ENCODE results near the gene KRT16. TPM values are rescaled to one million over a fixed set of nuclear protein-coding genes. Genes with fewer than 3 reads are reported as not detected.
"Not testable (repeated sequence)": the region's sequence is repeated elsewhere in the genome, so short reads cannot be mapped to it uniquely, and the experiment has no call there.

The KRT16 gene
- polyA plus RNA-seq, 3 donors = not detected

DNA sequence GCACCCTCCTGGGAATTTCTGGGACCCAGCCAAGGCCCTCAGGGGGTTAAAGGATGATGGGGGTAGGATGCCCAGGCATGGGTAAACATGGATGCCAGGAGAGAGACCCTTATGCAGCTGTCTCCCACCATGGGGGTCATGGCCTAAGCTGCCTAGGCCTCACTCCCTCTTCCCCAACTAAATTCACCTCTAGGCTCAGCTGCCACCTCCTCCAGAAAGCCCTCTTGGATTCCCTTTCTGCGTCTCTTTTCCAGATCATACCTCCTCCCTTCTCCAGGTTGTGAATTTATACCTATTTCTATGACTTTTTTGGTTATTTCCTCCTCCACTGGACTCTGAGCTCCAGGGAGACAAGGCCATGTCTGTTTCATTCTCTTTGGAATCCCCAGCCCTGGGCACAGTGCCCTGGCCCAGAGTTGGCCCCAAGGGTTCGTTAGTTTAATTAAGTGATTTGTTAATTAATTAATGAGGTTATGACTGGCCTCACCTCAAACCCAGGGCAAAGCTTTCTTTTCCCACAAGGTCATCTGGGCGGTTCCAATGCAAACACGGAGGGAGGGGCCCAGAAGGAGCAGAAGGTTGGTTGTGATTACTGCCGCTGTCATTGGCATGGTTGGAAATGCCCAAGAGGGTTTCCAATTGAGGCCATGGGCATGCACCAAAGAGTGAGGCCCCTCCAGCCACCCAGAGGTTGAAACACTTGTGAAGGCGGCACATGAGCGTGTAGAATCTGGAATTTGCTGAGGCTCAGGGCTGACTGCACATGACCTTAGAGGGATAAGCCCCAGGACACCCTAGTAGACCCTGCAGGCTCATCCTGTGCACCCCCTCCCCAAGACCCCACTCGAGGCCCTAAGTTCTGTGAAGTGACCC lies 18.7 kb upstream of the KRT16 start:
- DNase-seq (ENCODE audit: extremely low read depth in 1 of 11, low read depth in 9 of 11, low spot score in 4 of 11) = no peak

GRCh38 chr17:41629826-41630670 lies 17.5 kb upstream of the KRT16 start:
- no peak for DNase-seq (ENCODE audit: extremely low read depth in 1 of 11, low read depth in 9 of 11, low spot score in 4 of 11)

- no peak for DNase-seq (ENCODE audit: extremely low read depth in 1 of 11, low read depth in 9 of 11, low spot score in 4 of 11)
These were observed 16.7 kb upstream of the KRT16 start for GRCh38 chr17:41629316-41629715.

- not testable (repeated sequence) for DNase-seq (ENCODE audit: extremely low read depth in 1 of 11, low read depth in 9 of 11, low spot score in 4 of 11)
These were observed 16.2 kb upstream of the KRT16 start for GRCh38 chr17:41628621-41629255.

GRCh38 chr17:41628073-41628370 lies 15.5 kb upstream of the KRT16 start:
- not testable (repeated sequence) for DNase-seq (ENCODE audit: extremely low read depth in 1 of 11, low read depth in 9 of 11, low spot score in 4 of 11)

DNA sequence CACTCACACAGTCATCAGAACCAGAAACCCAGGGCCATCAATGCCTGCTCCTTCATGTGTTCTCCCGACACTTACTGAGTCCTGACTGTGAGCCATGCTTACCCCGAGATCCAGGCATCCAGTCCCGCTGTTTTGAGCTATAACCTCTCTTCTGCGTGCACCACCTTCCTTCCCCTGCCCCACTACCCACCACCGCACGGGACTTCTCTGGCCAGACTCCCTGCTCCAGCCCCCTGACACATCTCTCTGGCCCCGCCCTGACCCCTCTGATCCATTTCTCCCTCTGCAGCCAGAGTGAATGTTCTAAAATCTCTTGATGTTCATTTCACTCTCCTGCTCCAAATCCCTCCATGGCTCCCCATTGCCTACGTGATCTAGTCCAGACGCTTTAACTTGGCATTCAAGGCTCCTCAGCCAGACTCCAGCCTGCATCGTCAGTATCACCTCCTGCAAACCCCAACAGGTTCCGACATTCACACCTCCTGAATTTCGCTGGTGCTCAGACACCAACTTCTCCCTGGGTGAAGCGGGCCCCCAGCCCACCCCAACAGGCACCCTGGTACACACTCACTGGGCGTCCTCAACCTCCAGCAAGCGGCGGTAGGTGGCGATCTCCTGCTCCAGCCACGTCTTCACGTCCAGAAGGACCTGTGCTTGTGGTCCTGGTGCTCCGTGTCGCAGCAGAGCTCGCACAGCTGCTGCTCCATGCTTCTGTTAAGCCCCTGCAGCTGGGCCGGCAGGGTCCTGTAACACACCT lies 14.9 kb upstream of the KRT16 start:
- DNase-seq (ENCODE audit: extremely low read depth in 1 of 11, low read depth in 9 of 11, low spot score in 4 of 11) = no peak

DNA sequence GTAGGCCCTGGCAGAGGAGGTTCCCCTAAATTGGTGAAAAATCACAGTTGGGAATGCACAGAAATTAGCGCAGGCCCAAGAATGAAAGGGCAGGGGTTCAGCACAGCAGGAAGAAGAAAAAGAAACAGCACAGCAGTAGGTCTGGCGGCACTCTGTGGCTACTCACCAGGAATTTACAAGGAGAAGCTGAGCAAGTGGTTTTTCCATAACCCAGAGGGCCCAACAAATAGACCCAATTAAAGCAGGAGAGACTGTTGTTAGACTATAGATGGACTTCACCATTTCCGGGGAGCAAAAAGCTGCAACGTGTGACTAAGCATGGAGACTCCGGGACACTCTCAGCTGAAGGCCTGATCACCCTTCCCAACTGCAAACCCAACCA lies 14.3 kb upstream of the KRT16 start:
- DNase-seq (ENCODE audit: extremely low read depth in 1 of 11, low read depth in 9 of 11, low spot score in 4 of 11) = not testable (repeated sequence)

DNA sequence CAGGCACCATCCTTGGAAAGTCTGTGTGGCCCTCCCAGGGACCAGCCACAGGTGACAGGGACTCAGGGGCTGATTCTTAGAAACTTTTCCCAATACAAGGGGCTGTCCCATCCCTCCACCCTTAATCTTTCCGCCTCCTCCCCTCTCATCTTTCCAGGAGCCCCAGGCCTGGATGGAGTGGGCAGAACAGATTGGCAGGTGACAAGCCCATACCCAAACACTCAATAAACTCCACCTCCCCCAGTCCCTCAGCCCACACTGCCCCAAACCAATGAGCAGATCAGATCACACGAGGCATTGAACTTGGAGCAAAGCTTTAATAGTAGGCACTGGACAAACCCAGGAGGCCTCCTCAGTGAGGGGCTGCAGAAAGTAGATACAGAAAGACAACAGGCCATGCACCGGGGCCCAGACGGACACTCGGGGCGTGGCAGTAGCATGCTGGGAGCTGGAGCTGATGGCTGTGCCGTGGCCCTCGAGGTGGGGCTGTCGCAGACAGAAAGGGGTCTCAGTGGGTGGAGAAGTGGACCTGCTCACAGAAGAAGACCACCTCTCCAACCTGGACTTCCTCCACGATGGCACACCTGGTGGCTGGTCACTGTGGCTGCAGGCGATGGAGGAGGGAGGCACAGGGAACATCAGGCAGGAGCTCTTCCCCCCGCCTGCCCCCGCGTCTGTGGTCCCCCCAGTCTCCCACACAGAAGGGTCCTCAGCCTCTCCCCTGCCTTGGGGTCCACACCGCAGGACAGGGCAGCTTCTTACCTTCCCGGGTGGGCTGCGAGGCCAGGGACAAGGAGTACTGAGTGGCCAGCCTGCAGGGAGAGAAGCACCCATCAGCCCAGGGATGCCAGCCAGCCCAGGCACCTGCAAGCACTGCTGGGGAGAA lies 13.7 kb upstream of the KRT16 start:
- DNase-seq (ENCODE audit: extremely low read depth in 1 of 11, low read depth in 9 of 11, low spot score in 4 of 11) = not testable (repeated sequence)

GRCh38 chr17:41625602-41626001 lies 13.0 kb upstream of the KRT16 start:
- DNase-seq (ENCODE audit: extremely low read depth in 1 of 11, low read depth in 9 of 11, low spot score in 4 of 11) = no peak

DNA sequence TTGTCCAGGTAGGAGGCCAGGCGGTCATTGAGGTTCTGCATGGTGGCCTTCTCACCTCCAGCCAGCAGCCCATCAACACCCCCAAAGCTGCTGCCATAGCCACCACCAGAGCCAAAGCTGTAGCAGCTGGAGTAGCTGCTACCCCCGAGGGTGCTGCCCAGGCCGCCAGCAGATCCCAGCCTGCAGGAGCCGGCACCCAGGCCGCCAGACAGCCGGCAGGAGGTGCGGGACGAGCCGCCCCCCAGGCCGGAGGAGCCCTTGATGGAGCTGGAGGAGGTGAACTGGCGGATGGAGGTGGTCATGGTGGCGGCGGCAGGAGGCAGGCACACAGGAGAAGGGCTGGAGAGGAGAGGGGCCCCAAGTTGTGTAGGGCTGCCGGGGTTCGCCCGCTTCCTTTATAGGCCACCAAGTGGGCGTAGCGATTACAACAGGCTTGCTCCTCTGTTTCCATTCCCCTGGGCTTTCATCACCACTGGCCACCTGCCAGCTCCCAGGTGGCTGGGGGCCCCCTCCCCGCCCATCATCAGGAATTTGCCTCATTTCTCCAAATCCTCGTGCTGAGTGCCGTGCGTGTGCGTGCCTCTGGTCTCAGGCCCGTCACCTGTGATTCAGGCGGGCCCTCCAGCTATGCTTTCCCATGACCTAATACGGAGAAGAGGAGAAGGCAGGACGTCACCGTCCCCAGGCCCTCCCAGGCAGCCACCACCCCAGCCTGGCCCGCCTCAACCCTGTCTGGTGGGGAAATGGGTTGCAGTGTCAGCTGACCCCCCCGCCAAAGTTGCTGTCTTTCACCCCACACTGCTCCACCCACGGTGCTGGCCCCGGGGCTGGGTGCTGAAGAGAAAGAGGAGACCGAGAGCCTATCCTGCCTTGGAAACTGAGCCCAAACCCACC lies 11.9 kb upstream of the KRT16 start, which contains the start of gene KRT17:
TSS of gene KRT17 (minus strand) at position 368 of the 894 bp plus-strand sequence. CDS start at position 302, 66 bp downstream.
- DNase-seq (ENCODE audit: extremely low read depth in 1 of 11, low read depth in 9 of 11, low spot score in 4 of 11) = peak in 1 of 11 donors; percentile 10

- not testable (repeated sequence) for DNase-seq (ENCODE audit: extremely low read depth in 1 of 11, low read depth in 9 of 11, low spot score in 4 of 11)
These were observed 10.8 kb upstream of the KRT16 start for GRCh38 chr17:41623184-41623861.

DNA sequence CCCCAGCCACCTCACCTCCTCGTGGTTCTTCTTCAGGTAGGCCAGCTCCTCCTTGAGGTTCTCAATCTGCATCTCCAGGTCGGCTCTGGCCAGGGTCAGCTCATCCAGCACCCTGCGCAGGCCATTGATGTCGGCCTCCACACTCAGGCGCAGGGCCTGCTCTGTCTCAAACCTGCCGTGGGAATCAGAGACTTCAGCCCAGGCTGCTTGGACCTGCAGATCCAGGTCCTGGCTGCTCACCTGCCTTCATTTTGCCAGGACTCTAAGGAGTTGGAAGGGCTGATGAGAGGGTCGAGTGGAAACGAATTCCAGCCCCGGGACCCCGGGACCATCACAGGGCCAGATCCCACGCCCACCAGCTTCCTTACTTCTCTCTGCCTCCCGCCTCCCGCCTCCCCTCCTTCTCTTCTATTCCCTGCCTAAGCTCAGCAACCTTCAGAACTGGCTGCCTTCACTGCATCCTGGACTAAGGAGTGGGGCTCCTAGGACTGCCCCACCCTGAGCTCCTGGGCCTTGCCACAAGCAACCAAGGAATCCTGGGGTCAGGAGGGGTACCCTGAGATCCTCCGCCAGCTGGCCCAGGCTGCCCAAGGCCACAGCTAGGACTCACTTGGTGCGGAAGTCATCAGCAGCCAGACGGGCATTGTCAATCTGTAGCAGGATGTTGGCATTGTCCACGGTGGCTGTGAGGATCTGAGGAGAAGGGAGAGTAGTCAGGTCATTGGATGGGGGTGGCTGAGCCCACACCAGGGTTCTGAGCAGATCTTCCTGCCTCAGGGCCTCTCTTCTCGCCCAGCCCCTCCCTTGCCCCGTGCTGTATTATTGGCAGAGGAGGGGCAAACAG lies 10.0 kb upstream of the KRT16 start:
- DNase-seq (ENCODE audit: extremely low read depth in 1 of 11, low read depth in 9 of 11, low spot score in 4 of 11) = not testable (repeated sequence)

DNA sequence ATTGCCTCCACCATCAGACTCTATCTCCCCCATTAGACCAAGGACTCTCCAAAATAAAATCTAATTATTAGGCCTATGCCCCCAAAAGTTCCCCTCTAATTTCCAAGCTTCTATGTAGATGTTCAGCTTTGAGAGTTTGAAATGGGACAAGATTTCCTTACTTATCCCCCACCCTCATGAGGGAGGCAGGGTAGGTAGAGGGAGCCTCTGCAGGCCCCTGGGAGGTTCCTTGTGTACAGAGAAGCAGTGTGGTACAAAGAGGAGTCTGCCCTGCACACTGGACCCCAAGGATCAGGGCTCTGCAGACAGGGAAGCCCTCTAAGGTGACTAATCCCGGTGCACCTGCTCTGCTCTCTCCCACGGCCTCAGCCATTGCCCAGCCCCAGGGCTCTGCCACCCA lies 9.3 kb upstream of the KRT16 start:
- no peak for DNase-seq (ENCODE audit: extremely low read depth in 1 of 11, low read depth in 9 of 11, low spot score in 4 of 11)

DNA sequence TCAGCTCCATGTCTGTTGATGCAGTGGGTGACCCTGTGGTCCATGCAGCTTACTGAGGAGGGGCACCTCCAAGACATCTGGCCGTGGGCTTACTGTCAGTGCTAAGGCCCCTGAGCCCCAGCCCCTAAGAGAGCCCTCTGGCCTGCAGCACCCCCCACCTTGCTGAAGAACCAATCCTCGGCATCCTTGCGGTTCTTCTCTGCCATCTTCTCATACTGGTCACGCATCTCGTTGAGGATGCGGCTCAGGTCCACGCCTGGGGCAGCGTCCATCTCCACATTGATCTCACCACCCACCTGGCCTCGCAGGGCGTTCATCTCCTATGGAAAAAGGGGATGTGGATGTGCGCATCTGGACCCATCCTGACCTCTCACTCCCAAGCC lies 8.9 kb upstream of the KRT16 start:
- DNase-seq (ENCODE audit: extremely low read depth in 1 of 11, low read depth in 9 of 11, low spot score in 4 of 11) = not testable (repeated sequence)

- no peak for DNase-seq (ENCODE audit: extremely low read depth in 1 of 11, low read depth in 9 of 11, low spot score in 4 of 11)
These were observed 8.2 kb upstream of the KRT16 start for GRCh38 chr17:41620583-41621434.
